SK-N-SH (cell line): ENCODE measurements around the gene RGS10. TPM values are rescaled to one million over a fixed set of nuclear protein-coding genes. Genes with fewer than 3 reads are reported as not detected.

Source experiments
- CTCF ChIA-PET: fragments of 300-600, 350-600 bp; formaldehyde crosslinking; extraction: SDS; loops from one replicate; lab custom pipeline; 2021; lab: Yijun Ruan, JAX
- POLR2A ChIA-PET: fragments of 350-600 bp; sonication (Branson Sonifier 250); formaldehyde crosslinking; extraction: SDS; loops from one replicate; lab custom pipeline; 2020; ENCODE audit warnings: antibody characterized with exemption, inconsistent platforms; lab: Yijun Ruan, JAX
- DNase-seq: peaks from one replicate; pipeline ENCODE4 v3.0.0; 2012
- H2AFZ ChIP-seq: fragments of 200-600 bp; sonication (generic); 2 replicates; pipeline ENCODE4 v1.8.1; 2016; ENCODE audit warnings: antibody characterized with exemption, mild to moderate bottlenecking, low read depth
- H3F3A ChIP-seq: fragments of 200-600 bp; sonication (generic); replicated peaks from 2 replicates; pipeline ENCODE3; 2016; ENCODE audit warnings: antibody characterized with exemption, mild to moderate bottlenecking; ENCODE audit not compliant: insufficient read depth
- H3K27ac ChIP-seq, 2 experiments: fragments of 200-500 bp in 1 of 2; fragments of 200-600 bp in 1 of 2; sonication (Bioruptor generic) in 1 of 2; sonication (generic), shearing (Covaris generic) in 1 of 2; 2 replicates each; pipeline versions ENCODE4 v1.5.1 to v1.6.1; 2014 to 2016; ENCODE audit warnings: low read depth in 2 of 2, inconsistent platforms in 1 of 2, low read length in 1 of 2, mild to moderate bottlenecking in 1 of 2, mixed read lengths in 1 of 2
- H3K27me3 ChIP-seq: fragments of 200-600 bp; sonication (generic), shearing (Covaris generic); 2 replicates; pipeline ENCODE4 v1.6.1; 2016; ENCODE audit warnings: mixed run types; ENCODE audit not compliant: insufficient read depth
- H3K36me3 ChIP-seq, 2 experiments: fragments of 200-500 bp in 1 of 2; fragments of 200-600 bp in 1 of 2; sonication (Bioruptor generic) in 1 of 2; sonication (generic) in 1 of 2; replicated peaks in 1 of 2; 2 replicates each; pipeline versions ENCODE3 to v1.5.1; 2014 to 2016; ENCODE audit warnings: low read length in 1 of 2, mild to moderate bottlenecking in 1 of 2; ENCODE audit not compliant: insufficient read depth in 2 of 2, control insufficient read depth in 1 of 2
- H3K4me1 ChIP-seq, 2 experiments: fragments of 200-500 bp in 1 of 2; fragments of 200-600 bp in 1 of 2; sonication (Bioruptor generic) in 1 of 2; sonication (generic), shearing (Covaris generic) in 1 of 2; 2 replicates each; pipeline versions ENCODE4 v1.5.1 to v1.6.1; 2014 to 2016; ENCODE audit warnings: low read depth in 1 of 2, low read length in 1 of 2, mixed run types in 1 of 2; ENCODE audit not compliant: insufficient read depth in 2 of 2, control insufficient read depth in 1 of 2
- H3K4me2 ChIP-seq: fragments of 200-600 bp; sonication (generic), shearing (Covaris generic); 2 replicates; pipeline ENCODE4 v1.6.1; 2017; ENCODE audit warnings: mixed run types
- H3K4me3 ChIP-seq, 2 experiments: fragments of 200-500 bp in 1 of 2; fragments of 200-600 bp in 1 of 2; sonication (Bioruptor generic) in 1 of 2; sonication (generic), shearing (Covaris generic) in 1 of 2; 2 replicates each; pipeline versions ENCODE4 v1.5.1 to v1.8.1; 2014 to 2016; ENCODE audit warnings: low read depth in 2 of 2, inconsistent platforms in 1 of 2, low read length in 1 of 2, mild to moderate bottlenecking in 1 of 2, mixed read lengths in 1 of 2, moderate library complexity in 1 of 2
- H3K79me2 ChIP-seq: fragments of 200-600 bp; sonication (generic); 2 replicates; pipeline ENCODE4 v1.8.1; 2017; ENCODE audit warnings: mild to moderate bottlenecking; ENCODE audit not compliant: insufficient read depth
- H3K9ac ChIP-seq: fragments of 200-600 bp; sonication (generic); 2 replicates; pipeline ENCODE4 v1.6.1; 2017; ENCODE audit warnings: mixed run types
- H3K9me2 ChIP-seq: fragments of 200-600 bp; sonication (generic); 2 replicates; pipeline ENCODE4 v1.6.1; 2017; ENCODE audit warnings: mixed run types
- H3K9me3 ChIP-seq: fragments of 200-600 bp; sonication (generic); 2 replicates; pipeline ENCODE4 v1.6.1; 2017; ENCODE audit warnings: mixed run types, mild to moderate bottlenecking, moderate library complexity
- H4K20me1 ChIP-seq: fragments of 200-600 bp; sonication (generic); 2 replicates; pipeline ENCODE4 v1.6.1; 2017; ENCODE audit warnings: mild to moderate bottlenecking, mixed run types; ENCODE audit not compliant: insufficient read depth
- CHD2 ChIP-seq: fragments of 150-350 bp; IDR thresholded peaks from 2 replicates; pipeline ENCODE4 v1.6.1; 2018; ENCODE audit warnings: low read length; ENCODE audit not compliant: partially characterized antibody
- ELF1 ChIP-seq: IDR thresholded peaks from 2 replicates; pipeline ENCODE4 v1.4.0; 2012
- EZH2phosphoT487 ChIP-seq: fragments of 200-600 bp; sonication (generic); IDR thresholded peaks from 2 replicates; pipeline ENCODE4 v1.6.1; 2017; ENCODE audit warnings: low read depth, mixed run types, mild to moderate bottlenecking, antibody characterized with exemption, moderate library complexity, borderline replicate concordance
- GABPA ChIP-seq: IDR thresholded peaks from 2 replicates; pipeline ENCODE4 v1.4.0; 2012; ENCODE audit warnings: low read depth, mild to moderate bottlenecking
- JUND ChIP-seq: IDR thresholded peaks from 2 replicates; pipeline ENCODE4 v1.4.0; 2012
- MEF2A ChIP-seq: IDR thresholded peaks from 2 replicates; pipeline ENCODE4 v1.4.0; 2012; ENCODE audit warnings: low read depth, borderline replicate concordance
- RAD21 ChIP-seq: IDR thresholded peaks from 2 replicates; pipeline ENCODE4 v1.6.1; 2012; ENCODE audit warnings: mild to moderate bottlenecking, low read length
- SIN3A ChIP-seq: IDR thresholded peaks from 2 replicates; pipeline ENCODE4 v1.6.1; 2012; ENCODE audit warnings: low read depth, mild to moderate bottlenecking, low read length, moderate library complexity, borderline replicate concordance
- SMC3 ChIP-seq: IDR thresholded peaks from 2 replicates; pipeline ENCODE4 v1.6.1; 2012; ENCODE audit warnings: low read depth, low read length, improper control_type of control experiment
- TEAD4 ChIP-seq: IDR thresholded peaks from 2 replicates; pipeline ENCODE4 v1.4.0; 2012; ENCODE audit warnings: mild to moderate bottlenecking, borderline replicate concordance; ENCODE audit not compliant: insufficient read depth
- WGBS: methylation state at CpG from one replicate; pipeline ENCODE4 v1.1.6; 2017; ENCODE audit warnings: low lambda C conversion rate; 5-methylcytosine and 5-hydroxymethylcytosine counted together
- polyA plus RNA-seq, 3 experiments: library from polyadenylated mRNA; depleted of rRNA; stranded (reverse); fragments of >200 nt; gene quantifications; 2 replicates each; pipeline ENCODE4 v1.2.3, GENCODE V29; 2012
- TF ChIP-seq, protein P1 (sequence below): fragments of 150-350 bp; IDR thresholded peaks from 2 replicates; pipeline ENCODE4 v1.6.1; 2016; ENCODE audit warnings: mild to moderate bottlenecking, low read depth, low read length
- TF ChIP-seq, protein P2 (sequence below): IDR thresholded peaks from 2 replicates; pipeline ENCODE4 v1.4.0; 2012; ENCODE audit warnings: low read depth
- TF ChIP-seq, protein P3 (sequence below): fragments of 150-350 bp; IDR thresholded peaks from 2 replicates; pipeline ENCODE4 v1.6.1; 2017; ENCODE audit warnings: antibody characterized with exemption, low read length, low read depth, borderline replicate concordance

Gene RGS10
- polyA plus RNA-seq, 1 of the 3 experiments (the other 2 are of a cell fraction), result 44.6 TPM

DNA sequence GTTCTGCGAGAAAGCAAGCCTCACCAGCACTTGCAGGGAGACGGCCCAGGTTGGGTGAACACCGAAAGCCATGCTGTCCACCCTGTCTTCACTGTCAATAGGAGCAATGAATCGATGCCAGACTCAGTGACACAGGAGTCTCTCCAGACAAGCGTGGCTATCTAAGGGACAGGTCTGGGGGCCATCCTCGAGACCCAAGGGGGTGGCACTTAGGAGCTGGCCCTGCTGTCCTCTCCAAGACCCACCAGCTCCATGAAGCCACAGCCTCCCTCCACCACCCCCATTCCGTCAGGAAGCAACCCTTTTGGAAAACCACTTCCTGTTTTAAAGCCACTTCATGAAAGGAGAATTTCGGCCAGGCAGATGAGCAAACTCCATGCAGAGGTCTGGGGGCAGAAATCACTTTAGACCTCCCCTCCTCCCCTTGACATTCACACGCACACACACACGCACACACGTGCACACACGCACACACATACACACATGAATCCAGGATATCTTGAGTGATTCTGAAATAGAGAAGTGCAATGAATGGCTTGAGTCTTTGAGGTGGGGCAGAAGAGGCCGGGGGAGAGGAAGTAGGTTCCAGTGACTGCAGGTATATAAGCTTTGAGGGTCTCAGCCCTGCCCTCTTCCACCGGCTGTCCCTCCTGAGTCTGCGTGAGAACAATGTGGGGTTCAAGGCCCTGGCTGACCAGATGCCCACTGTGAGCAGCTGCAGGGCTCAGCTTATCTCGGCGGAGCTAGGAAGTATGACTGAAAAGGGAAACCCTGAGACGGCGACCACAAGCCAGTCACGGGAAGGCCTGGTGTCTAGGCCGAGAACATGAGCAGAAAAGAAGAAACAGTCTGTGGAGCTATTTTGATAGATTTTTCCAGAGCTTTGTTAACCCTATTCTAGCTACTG lies 25.0 kb downstream of the RGS10 start:
- H3K9me2 ChIP-seq, result no peaks in the 10 kb centered on the region
- H3K4me2 ChIP-seq, result no peak overlapping the region
- 95% methylated on average over 18 of the region's 21 CpGs for WGBS
- no peak for DNase-seq
- H2AFZ ChIP-seq, result no peak overlapping the region
- H3K36me3 ChIP-seq, result peaks cover 6 to 11% of the 10 kb centered on the region in 2 experiments
- ChIA-PET CTCF (interaction anchor here (0.9 to 1.7 kb wide), 4 partner anchors 25 to 318 kb away, joined by 3 to 4 read pairs (median 3); partner anchors contain the start of genes GRK5 and RGS10), POLR2A (no interaction called here)
- H3K27me3 ChIP-seq, result no peaks in the 10 kb centered on the region
- TF ChIP-seq SMC3, result no peak
- TF ChIP-seq ELF1, result no peak
- no peak for TF ChIP-seq MEF2A
- no peak for TF ChIP-seq JUND
- no peak for TF ChIP-seq SIN3A
- TF ChIP-seq TEAD4, result no peak
- TF ChIP-seq, protein P1, sequence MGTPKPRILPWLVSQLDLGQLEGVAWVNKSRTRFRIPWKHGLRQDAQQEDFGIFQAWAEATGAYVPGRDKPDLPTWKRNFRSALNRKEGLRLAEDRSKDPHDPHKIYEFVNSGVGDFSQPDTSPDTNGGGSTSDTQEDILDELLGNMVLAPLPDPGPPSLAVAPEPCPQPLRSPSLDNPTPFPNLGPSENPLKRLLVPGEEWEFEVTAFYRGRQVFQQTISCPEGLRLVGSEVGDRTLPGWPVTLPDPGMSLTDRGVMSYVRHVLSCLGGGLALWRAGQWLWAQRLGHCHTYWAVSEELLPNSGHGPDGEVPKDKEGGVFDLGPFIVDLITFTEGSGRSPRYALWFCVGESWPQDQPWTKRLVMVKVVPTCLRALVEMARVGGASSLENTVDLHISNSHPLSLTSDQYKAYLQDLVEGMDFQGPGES, result no peak
- no peak for TF ChIP-seq GABPA
- TF ChIP-seq RAD21, result no peak
- TF ChIP-seq CHD2, result no peak
- TF ChIP-seq, protein P2, sequence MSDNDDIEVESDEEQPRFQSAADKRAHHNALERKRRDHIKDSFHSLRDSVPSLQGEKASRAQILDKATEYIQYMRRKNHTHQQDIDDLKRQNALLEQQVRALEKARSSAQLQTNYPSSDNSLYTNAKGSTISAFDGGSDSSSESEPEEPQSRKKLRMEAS, result no peak
- TF ChIP-seq, protein P3, sequence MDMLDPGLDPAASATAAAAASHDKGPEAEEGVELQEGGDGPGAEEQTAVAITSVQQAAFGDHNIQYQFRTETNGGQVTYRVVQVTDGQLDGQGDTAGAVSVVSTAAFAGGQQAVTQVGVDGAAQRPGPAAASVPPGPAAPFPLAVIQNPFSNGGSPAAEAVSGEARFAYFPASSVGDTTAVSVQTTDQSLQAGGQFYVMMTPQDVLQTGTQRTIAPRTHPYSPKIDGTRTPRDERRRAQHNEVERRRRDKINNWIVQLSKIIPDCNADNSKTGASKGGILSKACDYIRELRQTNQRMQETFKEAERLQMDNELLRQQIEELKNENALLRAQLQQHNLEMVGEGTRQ, result no peak
- no peak for TF ChIP-seq EZH2phosphoT487
- no peaks in the 10 kb centered on the region for H3K79me2 ChIP-seq
- no peak overlapping the region for H3K4me3 ChIP-seq
- peaks cover 0 to 8% of the 10 kb centered on the region in 2 experiments; a peak in 2 of 4 replicates for H3K4me1 ChIP-seq
- H3F3A ChIP-seq, result peaks cover 6% of the 10 kb centered on the region
- no peaks in the 10 kb centered on the region for H3K9me3 ChIP-seq
- no peaks in the 10 kb centered on the region for H4K20me1 ChIP-seq
- no peak overlapping the region; a peak in 1 of 4 replicates for H3K27ac ChIP-seq
- no peak overlapping the region for H3K9ac ChIP-seq
